ENCODE data around the gene TBC1D14. TPM values are rescaled to one million over a fixed set of nuclear protein-coding genes. Genes with fewer than 3 reads are reported as not detected.
"Not testable (repeated sequence)": the region's sequence is repeated elsewhere in the genome, so short reads cannot be mapped to it uniquely, and the experiment has no call there.

Gene TBC1D14
- total and polyA plus RNA-seq, 5 donors from 2014 or later: 46.6 to 67.7 (median 52.2) TPM

GRCh38 chr4:6898763-6899162 lies 10.9 kb upstream of the TBC1D14 start:
- H3K36me3 Mint-ChIP-seq: no peaks in the 10 kb centered on the region
- H3K9me3 Mint-ChIP-seq: no peaks in the 10 kb centered on the region
- Histone ChIP-seq H3K27me3 (ENCODE audit: control insufficient read depth, insufficient read depth, low read length) (no peaks in the 10 kb centered on the region), H3K9me3 (ENCODE audit: control insufficient read depth in 2 of 2, low read length in 2 of 2) (no peaks in the 10 kb centered on the region), H3K4me1 (ENCODE audit: control insufficient read depth, insufficient read depth, low read length, poor library complexity, severe bottlenecking) (peaks cover 28% of the 10 kb centered on the region), H3K4me3 (ENCODE audit: low read depth, low read length) (no peak overlapping the region), H3K36me3 (ENCODE audit: control insufficient read depth, insufficient read depth, low read length) (no peaks in the 10 kb centered on the region), H3K27ac (ENCODE audit: insufficient read depth, low read length, poor library complexity, severe bottlenecking) (peak overlapping the region; percentile 64)
- ATAC-seq (ENCODE audit: low read depth in 2 of 2) (no peak), DNase-seq (peak in 1 of 3 donors; percentile 53)
- peak overlapping the region; percentile 90 to 95 (median 94) for H3K27ac Mint-ChIP-seq
- no peaks in the 10 kb centered on the region for H3K27me3 Mint-ChIP-seq
- H3K4me1 Mint-ChIP-seq: peaks cover 13 to 42% (median 23%) of the 10 kb centered on the region in 4 donors
- H3K4me3 Mint-ChIP-seq: peak overlapping the region; percentile 50 to 93 (median 70)

- peak overlapping the region in 3 of 4 donors; percentile 55 to 93 (median 73) for H3K4me3 Mint-ChIP-seq
- H3K36me3 Mint-ChIP-seq: no peaks in the 10 kb centered on the region
- no peaks in the 10 kb centered on the region for H3K36me3 ChIP-seq (ENCODE audit: control insufficient read depth, insufficient read depth, low read length)
- no peak overlapping the region for H3K4me3 ChIP-seq (ENCODE audit: low read depth, low read length)
- DNase-seq (no peak), ATAC-seq (ENCODE audit: low read depth in 2 of 2) (no peak)
- no peaks in the 10 kb centered on the region for H3K9me3 ChIP-seq (ENCODE audit: control insufficient read depth in 2 of 2, low read length in 2 of 2)
- H3K27me3 Mint-ChIP-seq: no peaks in the 10 kb centered on the region
- H3K4me1 ChIP-seq (ENCODE audit: control insufficient read depth, insufficient read depth, low read length, poor library complexity, severe bottlenecking): peaks cover 38% of the 10 kb centered on the region
- no peaks in the 10 kb centered on the region for H3K9me3 Mint-ChIP-seq
- peak overlapping the region; percentile 64 for H3K27ac ChIP-seq (ENCODE audit: insufficient read depth, low read length, poor library complexity, severe bottlenecking)
- H3K27me3 ChIP-seq (ENCODE audit: control insufficient read depth, insufficient read depth, low read length): no peaks in the 10 kb centered on the region
- peak overlapping the region; percentile 90 to 95 (median 94) for H3K27ac Mint-ChIP-seq
- peaks cover 10 to 50% (median 24%) of the 10 kb centered on the region in 4 donors for H3K4me1 Mint-ChIP-seq
Observed at GRCh38 chr4:6900181-6900812, 9.3 kb upstream of the TBC1D14 start.

- no peaks in the 10 kb centered on the region for H3K27me3 ChIP-seq (ENCODE audit: control insufficient read depth, insufficient read depth, low read length)
- Mint-ChIP-seq H3K36me3 (no peaks in the 10 kb centered on the region), H3K4me3 (peak overlapping the region in 1 of 4 donors; percentile 73), H3K4me1 (peaks cover 10 to 50% (median 24%) of the 10 kb centered on the region in 4 donors), H3K27ac (peak overlapping the region; percentile 62 to 95 (median 94)), H3K9me3 (no peaks in the 10 kb centered on the region), H3K27me3 (no peaks in the 10 kb centered on the region)
- DNase-seq (no peak), ATAC-seq (ENCODE audit: low read depth in 2 of 2) (no peak)
- no peaks in the 10 kb centered on the region for H3K36me3 ChIP-seq (ENCODE audit: control insufficient read depth, insufficient read depth, low read length)
- H3K4me1 ChIP-seq (ENCODE audit: control insufficient read depth, insufficient read depth, low read length, poor library complexity, severe bottlenecking): peaks cover 38% of the 10 kb centered on the region
- no peaks in the 10 kb centered on the region for H3K9me3 ChIP-seq (ENCODE audit: control insufficient read depth in 2 of 2, low read length in 2 of 2)
- no peak overlapping the region for H3K27ac ChIP-seq (ENCODE audit: insufficient read depth, low read length, poor library complexity, severe bottlenecking)
- H3K4me3 ChIP-seq (ENCODE audit: low read depth, low read length): no peak overlapping the region
Observed at GRCh38 chr4:6900956-6901355, 8.7 kb upstream of the TBC1D14 start.

GRCh38 chr4:6901669-6902317 lies 7.8 kb upstream of the TBC1D14 start:
- Mint-ChIP-seq H3K9me3 (no peaks in the 10 kb centered on the region), H3K27ac (peak overlapping the region; percentile 56 to 94 (median 62)), H3K4me1 (peaks cover 10 to 45% (median 22%) of the 10 kb centered on the region in 4 donors), H3K36me3 (no peaks in the 10 kb centered on the region), H3K4me3 (peak overlapping the region in 1 of 4 donors; percentile 29), H3K27me3 (no peaks in the 10 kb centered on the region)
- DNase-seq (no peak), ATAC-seq (ENCODE audit: low read depth in 2 of 2) (no peak)
- Histone ChIP-seq H3K4me1 (ENCODE audit: control insufficient read depth, insufficient read depth, low read length, poor library complexity, severe bottlenecking) (peaks cover 38% of the 10 kb centered on the region), H3K4me3 (ENCODE audit: low read depth, low read length) (no peak overlapping the region), H3K36me3 (ENCODE audit: control insufficient read depth, insufficient read depth, low read length) (no peaks in the 10 kb centered on the region), H3K9me3 (ENCODE audit: control insufficient read depth in 2 of 2, low read length in 2 of 2) (no peaks in the 10 kb centered on the region), H3K27me3 (ENCODE audit: control insufficient read depth, insufficient read depth, low read length) (no peaks in the 10 kb centered on the region), H3K27ac (ENCODE audit: insufficient read depth, low read length, poor library complexity, severe bottlenecking) (no peak overlapping the region)

- Histone ChIP-seq H3K27me3 (ENCODE audit: control insufficient read depth, insufficient read depth, low read length) (no peaks in the 10 kb centered on the region), H3K4me3 (ENCODE audit: low read depth, low read length) (no peak overlapping the region), H3K9me3 (ENCODE audit: control insufficient read depth in 2 of 2, low read length in 2 of 2) (no peaks in the 10 kb centered on the region), H3K36me3 (ENCODE audit: control insufficient read depth, insufficient read depth, low read length) (no peaks in the 10 kb centered on the region), H3K4me1 (ENCODE audit: control insufficient read depth, insufficient read depth, low read length, poor library complexity, severe bottlenecking) (peaks cover 38% of the 10 kb centered on the region), H3K27ac (ENCODE audit: insufficient read depth, low read length, poor library complexity, severe bottlenecking) (no peak overlapping the region)
- DNase-seq (no peak), ATAC-seq (ENCODE audit: low read depth in 2 of 2) (no peak)
- no peaks in the 10 kb centered on the region for H3K9me3 Mint-ChIP-seq
- no peaks in the 10 kb centered on the region for H3K27me3 Mint-ChIP-seq
- no peaks in the 10 kb centered on the region for H3K36me3 Mint-ChIP-seq
- no peak overlapping the region for H3K4me3 Mint-ChIP-seq
- H3K4me1 Mint-ChIP-seq: peaks cover 10 to 46% (median 25%) of the 10 kb centered on the region in 4 donors
- H3K27ac Mint-ChIP-seq: peak overlapping the region in 2 of 3 donors; percentile 62 to 90
Observed at GRCh38 chr4:6902318-6903042, 7.1 kb upstream of the TBC1D14 start.

- Mint-ChIP-seq H3K27ac (peak overlapping the region in 1 of 3 donors; percentile 77), H3K4me1 (peaks cover 4 to 43% (median 28%) of the 10 kb centered on the region in 4 donors), H3K27me3 (peaks cover 5% of the 10 kb centered on the region), H3K9me3 (peaks cover 0 to under 1% (median 0%) of the 10 kb centered on the region in 7 donors), H3K4me3 (peak overlapping the region in 1 of 4 donors; percentile 47), H3K36me3 (no peaks in the 10 kb centered on the region)
- H3K27ac ChIP-seq (ENCODE audit: insufficient read depth, low read length, poor library complexity, severe bottlenecking): no peak overlapping the region
- DNase-seq (no peak), ATAC-seq (ENCODE audit: low read depth in 2 of 2) (no peak)
- peaks cover 39% of the 10 kb centered on the region for H3K4me1 ChIP-seq (ENCODE audit: control insufficient read depth, insufficient read depth, low read length, poor library complexity, severe bottlenecking)
- H3K36me3 ChIP-seq (ENCODE audit: control insufficient read depth, insufficient read depth, low read length): no peaks in the 10 kb centered on the region
- no peaks in the 10 kb centered on the region for H3K27me3 ChIP-seq (ENCODE audit: control insufficient read depth, insufficient read depth, low read length)
- H3K4me3 ChIP-seq (ENCODE audit: low read depth, low read length): no peak overlapping the region
- no peaks in the 10 kb centered on the region for H3K9me3 ChIP-seq (ENCODE audit: control insufficient read depth in 2 of 2, low read length in 2 of 2)
Observed at GRCh38 chr4:6905516-6906445, 3.8 kb upstream of the TBC1D14 start.

GRCh38 chr4:6906486-6906885 lies 3.1 kb upstream of the TBC1D14 start:
- not testable (repeated sequence) for ATAC-seq (ENCODE audit: low read depth in 2 of 2); H3K27ac ChIP-seq (ENCODE audit: insufficient read depth, low read length, poor library complexity, severe bottlenecking); H3K36me3 ChIP-seq (ENCODE audit: control insufficient read depth, insufficient read depth, low read length); H3K36me3 Mint-ChIP-seq; H3K4me3 ChIP-seq (ENCODE audit: low read depth, low read length); H3K27me3 Mint-ChIP-seq; H3K27ac Mint-ChIP-seq; H3K9me3 Mint-ChIP-seq; H3K9me3 ChIP-seq (ENCODE audit: control insufficient read depth in 2 of 2, low read length in 2 of 2); H3K27me3 ChIP-seq (ENCODE audit: control insufficient read depth, insufficient read depth, low read length); DNase-seq
- H3K4me1 Mint-ChIP-seq: peaks cover 9 to 45% (median 33%) of the 10 kb centered on the region in 4 donors
- H3K4me3 Mint-ChIP-seq: peak overlapping the region in 1 of 4 donors; percentile 47
- H3K4me1 ChIP-seq (ENCODE audit: control insufficient read depth, insufficient read depth, low read length, poor library complexity, severe bottlenecking): peaks cover 45% of the 10 kb centered on the region
